ENCODE results near the gene PROZ. TPM values are rescaled to one million over a fixed set of nuclear protein-coding genes. Genes with fewer than 3 reads are reported as not detected.

Gene PROZ
- total and polyA plus RNA-seq, 2 donors (not counting 1 experiment from before 2014, with no cell fraction given) = not detected

GRCh38 chr13:113162783-113163685, 4.6 kb downstream of the PROZ start:
- Histone ChIP-seq H3K27ac (ENCODE audit: insufficient read depth, low read length) (no peak overlapping the region), H3K9me3 (ENCODE audit: control insufficient read depth, insufficient read depth, low read depth, low read length) (no peaks in the 10 kb centered on the region), H3K9ac (ENCODE audit: insufficient read depth, low read length) (no peak overlapping the region), H3K4me2 (ENCODE audit: extremely low read depth, insufficient read depth, low read length) (peak overlapping the region; percentile 15), H4K20me1 (ENCODE audit: control insufficient read depth, extremely low read depth, insufficient read depth, low read length) (no peaks in the 10 kb centered on the region), H3K27me3 (ENCODE audit: control insufficient read depth, insufficient read depth, low read length) (no peaks in the 10 kb centered on the region), H3K4me1 (ENCODE audit: control insufficient read depth, extremely low read depth, insufficient read depth, low read length) (peaks cover 2% of the 10 kb centered on the region), H3K4me3 (replicated peaks in 1 of 4; ENCODE audit: control extremely low read depth in 1 of 4, insufficient read depth in 1 of 4, low read depth in 3 of 4, low read length in 4 of 4) (no peak overlapping the region), H3K79me2 (ENCODE audit: control insufficient read depth, insufficient read depth, low read length) (no peaks in the 10 kb centered on the region), H2AFZ (ENCODE audit: low read length) (no peak overlapping the region), H3K36me3 (ENCODE audit: control insufficient read depth, insufficient read depth, low read length) (no peaks in the 10 kb centered on the region)
- no peak for DNase-seq (ENCODE audit: low read depth in 2 of 2)
- no peak for TF ChIP-seq EZH2 (IDR thresholded peaks at IDR 0.05; ENCODE audit: low read length, missing control alignments)
- TF ChIP-seq CTCF (conservative IDR thresholded peaks at IDR 0.05 in 1 of 2, IDR thresholded peaks at IDR 0.05 in 1 of 2; ENCODE audit: low read depth in 1 of 2, low read length in 2 of 2) = no peak

GRCh38 chr13:113164492-113164891, 6.0 kb downstream of the PROZ start:
- no peak overlapping the region for H2AFZ ChIP-seq (ENCODE audit: low read length)
- TF ChIP-seq CTCF (conservative IDR thresholded peaks at IDR 0.05 in 1 of 2, IDR thresholded peaks at IDR 0.05 in 1 of 2; ENCODE audit: low read depth in 1 of 2, low read length in 2 of 2) (no peak), EZH2 (IDR thresholded peaks at IDR 0.05; ENCODE audit: low read length, missing control alignments) (no peak)
- H3K9ac ChIP-seq (ENCODE audit: insufficient read depth, low read length) = no peak overlapping the region
- H4K20me1 ChIP-seq (ENCODE audit: control insufficient read depth, extremely low read depth, insufficient read depth, low read length) = no peaks in the 10 kb centered on the region
- H3K27me3 ChIP-seq (ENCODE audit: control insufficient read depth, insufficient read depth, low read length) = no peaks in the 10 kb centered on the region
- H3K79me2 ChIP-seq (ENCODE audit: control insufficient read depth, insufficient read depth, low read length) = no peaks in the 10 kb centered on the region
- peaks cover 2% of the 10 kb centered on the region for H3K4me1 ChIP-seq (ENCODE audit: control insufficient read depth, extremely low read depth, insufficient read depth, low read length)
- no peak overlapping the region for H3K4me3 ChIP-seq (replicated peaks in 1 of 4; ENCODE audit: control extremely low read depth in 1 of 4, insufficient read depth in 1 of 4, low read depth in 3 of 4, low read length in 4 of 4)
- no peak overlapping the region for H3K27ac ChIP-seq (ENCODE audit: insufficient read depth, low read length)
- peaks cover 2% of the 10 kb centered on the region for H3K36me3 ChIP-seq (ENCODE audit: control insufficient read depth, insufficient read depth, low read length)
- H3K9me3 ChIP-seq (ENCODE audit: control insufficient read depth, insufficient read depth, low read depth, low read length) = no peaks in the 10 kb centered on the region
- no peak overlapping the region for H3K4me2 ChIP-seq (ENCODE audit: extremely low read depth, insufficient read depth, low read length)
- DNase-seq (ENCODE audit: low read depth in 2 of 2) = no peak

GRCh38 chr13:113166266-113166665, 7.8 kb downstream of the PROZ start:
- no peak overlapping the region for H2AFZ ChIP-seq (ENCODE audit: low read length)
- H3K9me3 ChIP-seq (ENCODE audit: control insufficient read depth, insufficient read depth, low read depth, low read length) = no peaks in the 10 kb centered on the region
- no peaks in the 10 kb centered on the region for H4K20me1 ChIP-seq (ENCODE audit: control insufficient read depth, extremely low read depth, insufficient read depth, low read length)
- no peak overlapping the region for H3K9ac ChIP-seq (ENCODE audit: insufficient read depth, low read length)
- H3K4me1 ChIP-seq (ENCODE audit: control insufficient read depth, extremely low read depth, insufficient read depth, low read length) = peaks cover 2% of the 10 kb centered on the region
- no peaks in the 10 kb centered on the region for H3K79me2 ChIP-seq (ENCODE audit: control insufficient read depth, insufficient read depth, low read length)
- TF ChIP-seq CTCF (conservative IDR thresholded peaks at IDR 0.05 in 1 of 2, IDR thresholded peaks at IDR 0.05 in 1 of 2; ENCODE audit: low read depth in 1 of 2, low read length in 2 of 2) (no peak), EZH2 (IDR thresholded peaks at IDR 0.05; ENCODE audit: low read length, missing control alignments) (no peak)
- no peaks in the 10 kb centered on the region for H3K27me3 ChIP-seq (ENCODE audit: control insufficient read depth, insufficient read depth, low read length)
- H3K27ac ChIP-seq (ENCODE audit: insufficient read depth, low read length) = no peak overlapping the region
- no peak for DNase-seq (ENCODE audit: low read depth in 2 of 2)
- no peak overlapping the region for H3K4me3 ChIP-seq (replicated peaks in 1 of 4; ENCODE audit: control extremely low read depth in 1 of 4, insufficient read depth in 1 of 4, low read depth in 3 of 4, low read length in 4 of 4)
- H3K36me3 ChIP-seq (ENCODE audit: control insufficient read depth, insufficient read depth, low read length) = peaks cover 2% of the 10 kb centered on the region
- no peak overlapping the region for H3K4me2 ChIP-seq (ENCODE audit: extremely low read depth, insufficient read depth, low read length)
